KMS-11 (cell line): ENCODE data around the gene SSBP2.

Source experiments
- H2AFZ ChIP-seq: fragments of 200-600 bp; sonication (generic); 2 replicates; pipeline ENCODE4 v1.6.1; 2016; ENCODE audit warnings: antibody characterized with exemption, mixed run types, low read depth
- H3K27ac ChIP-seq: fragments of 200-600 bp; sonication (generic); 2 replicates; pipeline ENCODE4 v1.6.1; 2016; ENCODE audit warnings: mild to moderate bottlenecking, mixed run types
- H3K27me3 ChIP-seq: fragments of 200-600 bp; sonication (generic); 2 replicates; pipeline ENCODE4 v1.6.1; 2017; ENCODE audit warnings: mild to moderate bottlenecking, low read depth, mixed run types, moderate library complexity; ENCODE audit not compliant: insufficient read depth
- H3K36me3 ChIP-seq: fragments of 200-600 bp; sonication (generic); 2 replicates; pipeline ENCODE4 v1.6.1; 2017; ENCODE audit warnings: mild to moderate bottlenecking, mixed run types; ENCODE audit not compliant: insufficient read depth
- H3K4me1 ChIP-seq: fragments of 200-600 bp; sonication (generic); 2 replicates; pipeline ENCODE4 v1.6.1; 2016; ENCODE audit warnings: mild to moderate bottlenecking, low read depth, mixed run types; ENCODE audit not compliant: poor library complexity, severe bottlenecking
- H3K4me2 ChIP-seq: fragments of 200-600 bp; sonication (generic); 2 replicates; pipeline ENCODE4 v1.7.0; 2016; ENCODE audit warnings: mild to moderate bottlenecking, mixed run types
- H3K4me3 ChIP-seq: fragments of 200-600 bp; sonication (generic); IDR thresholded peaks from 2 replicates; pipeline ENCODE4 v1.6.1; 2017; ENCODE audit warnings: low read depth, low read length, mixed read lengths; ENCODE audit not compliant: insufficient read depth
- H3K79me2 ChIP-seq: fragments of 200-600 bp; sonication (generic); 2 replicates; pipeline ENCODE4 v1.6.1; 2016; ENCODE audit warnings: low read depth, mixed run types; ENCODE audit not compliant: insufficient read depth
- H3K9ac ChIP-seq: fragments of 200-600 bp; sonication (generic); 2 replicates; pipeline ENCODE4 v1.6.1; 2016; ENCODE audit warnings: mild to moderate bottlenecking, mixed run types
- H4K20me1 ChIP-seq: fragments of 200-600 bp; sonication (generic); 2 replicates; pipeline ENCODE4 v1.6.1; 2016; ENCODE audit warnings: mild to moderate bottlenecking, mixed run types; ENCODE audit not compliant: insufficient read depth
- CTCF ChIP-seq: fragments of 200-600 bp; sonication (generic); conservative IDR thresholded peaks from 2 replicates; pipeline ENCODE4 v1.6.1; 2017; ENCODE audit warnings: low read depth, mild to moderate bottlenecking, antibody characterized with exemption, low read length, moderate library complexity, mixed read lengths

Gene SSBP2

DNA sequence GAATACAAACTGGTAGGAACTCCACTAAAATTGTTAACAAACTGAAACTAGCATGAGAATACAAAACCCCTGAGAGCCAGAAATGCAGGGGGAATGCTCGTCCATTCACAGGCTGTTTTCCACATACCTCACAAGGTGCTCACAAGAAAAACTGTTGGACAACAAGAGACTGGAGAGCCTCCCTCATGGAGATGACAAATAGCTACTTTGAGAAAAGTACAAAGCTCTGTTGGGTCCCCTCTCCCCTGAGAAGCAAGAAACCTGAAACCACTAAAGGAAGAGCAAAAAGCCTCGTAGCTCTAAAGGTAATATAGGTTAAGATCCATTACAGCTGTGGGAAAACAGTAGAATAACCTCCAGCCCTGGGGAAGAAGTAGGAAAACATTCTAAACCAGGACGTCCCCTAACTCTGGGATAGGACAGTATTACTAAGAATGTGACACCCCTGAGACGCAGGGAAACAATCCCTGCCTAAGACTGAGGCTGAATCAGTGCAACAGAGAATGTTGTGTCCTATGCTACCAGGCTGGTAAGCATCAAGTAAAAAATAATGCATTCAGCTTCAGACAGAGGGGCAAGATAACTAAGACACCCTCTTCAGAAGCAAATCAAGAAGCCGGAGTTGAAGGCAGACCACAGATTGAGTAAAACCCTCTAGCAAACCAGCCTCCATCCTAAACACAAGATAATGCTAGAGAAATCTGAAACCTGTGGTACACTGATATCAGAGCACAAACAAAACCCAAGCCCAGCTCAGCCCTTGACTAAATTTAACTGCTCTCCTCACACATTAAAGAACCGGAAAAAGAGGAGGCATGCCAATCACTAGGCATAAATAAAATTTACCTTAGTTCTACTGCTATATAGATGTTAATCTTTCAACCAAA, 160.2 kb downstream of the SSBP2 start:
- Histone ChIP-seq H3K27me3 (no peaks in the 10 kb centered on the region), H2AFZ (no peak overlapping the region), H3K79me2 (peaks cover 62% of the 10 kb centered on the region), H3K4me2 (peak overlapping the region; percentile 97), H3K27ac (peak overlapping the region; percentile 71), H3K4me1 (peaks cover 69% of the 10 kb centered on the region), H3K9ac (peak overlapping the region; percentile 31; the same call in 1 of the 2 replicates), H3K36me3 (no peaks in the 10 kb centered on the region), H4K20me1 (no peaks in the 10 kb centered on the region), H3K4me3 (no peak overlapping the region)
- TF ChIP-seq CTCF: no peak

DNA sequence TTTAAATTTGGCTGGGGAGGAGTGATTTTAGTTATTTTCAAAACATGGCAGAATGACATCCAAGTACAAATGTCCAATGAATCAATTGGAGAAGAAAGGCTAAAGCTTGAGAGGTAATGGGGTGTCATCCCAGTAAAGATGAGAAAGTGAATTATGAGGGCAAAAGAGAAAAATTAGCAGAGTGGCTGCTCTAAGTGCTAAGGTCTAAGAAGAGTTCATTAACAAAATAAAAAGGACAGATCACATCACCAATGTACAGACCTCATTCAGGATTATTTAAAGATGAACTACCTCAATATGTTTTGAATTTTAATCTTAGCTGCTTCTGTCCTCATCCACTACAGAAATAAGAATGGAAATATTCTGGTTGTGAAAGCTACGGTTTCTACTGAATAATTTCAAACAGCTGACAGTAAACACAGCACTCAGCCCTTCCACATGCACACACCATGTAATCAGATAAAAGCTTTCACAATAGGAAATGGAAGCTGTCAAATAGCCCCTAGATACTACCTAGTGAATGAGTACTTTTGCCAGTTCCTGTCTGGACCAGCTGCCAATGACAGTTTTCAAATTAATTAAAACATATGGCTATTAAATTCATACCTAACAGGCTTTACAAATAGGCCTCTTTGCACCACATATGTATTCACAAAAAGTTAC, 171.5 kb downstream of the SSBP2 start:
- H3K4me2 ChIP-seq: no peak overlapping the region
- no peak overlapping the region for H3K27ac ChIP-seq
- peaks cover 9% of the 10 kb centered on the region for H3K4me1 ChIP-seq
- no peak overlapping the region for H2AFZ ChIP-seq
- no peak for TF ChIP-seq CTCF
- H3K4me3 ChIP-seq: no peak overlapping the region
- H3K79me2 ChIP-seq: peaks cover 17% of the 10 kb centered on the region; the same call in 1 of the 2 replicates
- no peaks in the 10 kb centered on the region for H3K36me3 ChIP-seq
- no peak overlapping the region for H3K9ac ChIP-seq
- H3K27me3 ChIP-seq: no peaks in the 10 kb centered on the region
- 0 out of 2 replicates have a peak, but pooled peaks cover 8% of the 10 kb centered on the region for H4K20me1 ChIP-seq

DNA sequence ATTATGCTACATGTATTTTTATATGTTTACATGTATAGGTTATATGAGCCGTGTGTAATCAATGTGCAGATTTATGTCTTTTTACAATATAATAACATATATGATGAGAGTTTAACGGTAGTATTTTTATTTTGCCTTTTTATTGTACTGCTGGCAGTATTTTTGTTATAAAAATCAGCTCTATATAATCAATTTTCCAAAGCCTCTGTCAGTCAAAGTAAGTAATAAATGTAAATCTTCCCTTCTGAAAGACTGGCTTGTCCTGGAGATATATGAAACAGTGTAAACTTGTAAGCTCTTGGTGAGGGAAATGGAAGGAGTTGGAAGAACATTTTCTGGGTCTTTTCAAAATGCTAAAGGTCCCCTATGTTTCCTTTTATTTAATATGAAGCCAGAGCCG, 173.8 kb downstream of the SSBP2 start:
- no peak overlapping the region for H3K4me3 ChIP-seq
- H3K9ac ChIP-seq: no peak overlapping the region
- H3K27me3 ChIP-seq: no peaks in the 10 kb centered on the region
- H3K79me2 ChIP-seq: peaks cover 18% of the 10 kb centered on the region; the same call in 1 of the 2 replicates
- 0 out of 2 replicates have a peak, but pooled peaks cover 8% of the 10 kb centered on the region for H4K20me1 ChIP-seq
- H2AFZ ChIP-seq: no peak overlapping the region
- H3K36me3 ChIP-seq: no peaks in the 10 kb centered on the region
- TF ChIP-seq CTCF: no peak
- no peak overlapping the region for H3K27ac ChIP-seq
- peaks cover 9% of the 10 kb centered on the region for H3K4me1 ChIP-seq
- H3K4me2 ChIP-seq: no peak overlapping the region

DNA sequence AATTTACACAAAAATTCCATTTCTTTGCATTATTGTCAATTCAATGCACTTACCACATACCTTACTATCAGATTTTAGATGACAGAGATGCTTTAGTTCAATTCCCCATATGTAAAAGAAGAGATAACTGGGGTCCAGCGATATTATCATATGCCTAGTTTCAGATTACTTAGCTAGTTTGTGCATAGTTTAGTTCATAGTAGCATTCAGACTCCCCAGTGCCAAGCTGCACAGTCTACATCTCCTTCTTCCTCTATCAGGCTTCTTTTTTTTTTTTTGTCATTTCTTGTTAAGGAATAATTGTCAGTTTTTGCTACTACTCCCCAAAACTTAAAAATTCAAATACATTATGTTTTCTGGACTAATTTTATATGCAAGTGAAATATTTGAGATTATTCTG, 175.0 kb downstream of the SSBP2 start:
- Histone ChIP-seq H3K79me2 (peaks cover 19% of the 10 kb centered on the region; the same call in 1 of the 2 replicates), H4K20me1 (0 out of 2 replicates have a peak, but pooled peaks cover 4% of the 10 kb centered on the region), H3K9ac (no peak overlapping the region), H3K4me1 (peaks cover 9% of the 10 kb centered on the region), H3K36me3 (no peaks in the 10 kb centered on the region), H3K4me3 (no peak overlapping the region), H3K27me3 (no peaks in the 10 kb centered on the region), H3K27ac (no peak overlapping the region), H3K4me2 (no peak overlapping the region), H2AFZ (no peak overlapping the region)
- TF ChIP-seq CTCF: no peak
